CD4-positive, CD25-positive, alpha-beta regulatory T cell (primary cell): ENCODE measurements around the gene YWHAE. TPM values are rescaled to one million over a fixed set of nuclear protein-coding genes. Genes with fewer than 3 reads are reported as not detected.

Experiments used
- ATAC-seq, 2 donors: fragments of 150-1000 bp; cut with Tn5 transposase; one replicate each; pipeline ENCODE4 v1.10.0; 2021; ENCODE audit warnings: low read depth in 2 of 2, moderate number of reproducible peaks in 2 of 2, moderate library complexity in 1 of 2
- DNase-seq, 3 donors: peaks; one replicate each; pipeline versions ENCODE4 v3.0.0 to v3.0.0-alpha.2; 2012 to 2022; ENCODE audit warnings: mixed read lengths in 1 of 3
- H3K27ac ChIP-seq: one replicate; pipeline ENCODE4 v1.7.0; 2013; ENCODE audit warnings: mild to moderate bottlenecking, low read length; ENCODE audit not compliant: insufficient read depth, poor library complexity, severe bottlenecking
- H3K27me3 ChIP-seq: one replicate; pipeline ENCODE4 v1.7.0; 2013; ENCODE audit warnings: low read length; ENCODE audit not compliant: control insufficient read depth, insufficient read depth
- H3K36me3 ChIP-seq: one replicate; pipeline ENCODE4 v1.7.0; 2013; ENCODE audit warnings: mild to moderate bottlenecking, low read length, moderate library complexity; ENCODE audit not compliant: control insufficient read depth, insufficient read depth
- H3K4me1 ChIP-seq: 2 replicates; pipeline ENCODE4 v1.7.0; 2013; ENCODE audit warnings: mild to moderate bottlenecking, low read length; ENCODE audit not compliant: insufficient read depth, control insufficient read depth, poor library complexity, severe bottlenecking
- H3K4me3 ChIP-seq: one replicate; pipeline ENCODE4 v1.7.0; 2013; ENCODE audit warnings: low read depth, mild to moderate bottlenecking, low read length, moderate library complexity
- H3K9me3 ChIP-seq, 2 experiments: 1 replicate in 1 of 2; 2 replicates in 1 of 2; pipeline ENCODE4 v1.7.0; 2013; ENCODE audit warnings: low read length in 2 of 2, mild to moderate bottlenecking in 1 of 2, moderate library complexity in 1 of 2; ENCODE audit not compliant: control insufficient read depth in 2 of 2
- H3K27ac Mint-ChIP-seq, 3 donors: one replicate each; pipeline ENCODE4 v1.8.0; 2020 to 2022; ENCODE audit warnings: mild to moderate bottlenecking in 3 of 3, mixed read lengths in 3 of 3, moderate library complexity in 2 of 3
- H3K27me3 Mint-ChIP-seq: one replicate; pipeline ENCODE4 v1.8.0; 2022; ENCODE audit warnings: mild to moderate bottlenecking, mixed read lengths
- H3K36me3 Mint-ChIP-seq: one replicate; pipeline ENCODE4 v1.8.0; 2020; ENCODE audit warnings: mixed read lengths
- H3K4me1 Mint-ChIP-seq, 4 donors: one replicate each; pipeline ENCODE4 v1.8.0; 2020 to 2022; ENCODE audit warnings: mixed read lengths in 4 of 4, mild to moderate bottlenecking in 1 of 4
- H3K4me3 Mint-ChIP-seq, 4 donors: one replicate each; pipeline ENCODE4 v1.8.0; 2020 to 2022; ENCODE audit warnings: mild to moderate bottlenecking in 4 of 4, mixed read lengths in 4 of 4, moderate library complexity in 3 of 4
- H3K9me3 Mint-ChIP-seq, 7 donors: one replicate each; pipeline ENCODE4 v1.8.0; 2020 to 2022; ENCODE audit warnings: mixed read lengths in 7 of 7, mild to moderate bottlenecking in 3 of 7, moderate library complexity in 2 of 7
- polyA plus RNA-seq, 4 donors: library from polyadenylated mRNA; unstranded; fragments of 300-500 nt; fragmentation: Illumina TruSeq; gene quantifications; one replicate each; pipeline ENCODE4 v1.2.3, GENCODE V29; 2021
- total RNA-seq: library from RNA; stranded (reverse); gene quantifications from one replicate; pipeline ENCODE4 v1.2.3, GENCODE V29; 2022

Gene YWHAE
- total and polyA plus RNA-seq, 5 donors from 2014 or later = 68.6 to 136 (median 92.2) TPM

- no peaks in the 10 kb centered on the region for H3K9me3 Mint-ChIP-seq
- H3K4me1 Mint-ChIP-seq = peaks cover 0 to 37% (median 20%) of the 10 kb centered on the region in 4 donors
- H3K4me3 Mint-ChIP-seq = no peak overlapping the region
- DNase-seq = no peak
- Histone ChIP-seq H3K9me3 (no peaks in the 10 kb centered on the region), H3K27me3 (no peaks in the 10 kb centered on the region), H3K36me3 (peaks cover 24% of the 10 kb centered on the region), H3K4me3 (no peak overlapping the region), H3K27ac (no peak overlapping the region), H3K4me1 (no peaks in the 10 kb centered on the region)
- H3K27ac Mint-ChIP-seq = no peak overlapping the region
- no peak for ATAC-seq
- peaks cover 10% of the 10 kb centered on the region for H3K36me3 Mint-ChIP-seq
- H3K27me3 Mint-ChIP-seq = no peaks in the 10 kb centered on the region
Measured at GRCh38 chr17:1440921-1441320, 40.9 kb upstream of the YWHAE start.

GRCh38 chr17:1438593-1439083 lies 38.6 kb upstream of the YWHAE start:
- H3K27ac ChIP-seq = no peak overlapping the region
- H3K4me3 Mint-ChIP-seq = no peak overlapping the region

GRCh38 chr17:1435326-1435725 lies 35.3 kb upstream of the YWHAE start:
- no peaks in the 10 kb centered on the region for H3K9me3 Mint-ChIP-seq
- H3K36me3 ChIP-seq = peaks cover 42% of the 10 kb centered on the region
- H3K4me1 ChIP-seq = no peaks in the 10 kb centered on the region
- peak overlapping the region in 2 of 3 donors; percentile 72 to 76 for H3K27ac Mint-ChIP-seq
- H3K27me3 ChIP-seq = no peaks in the 10 kb centered on the region
- no peaks in the 10 kb centered on the region for H3K27me3 Mint-ChIP-seq
- H3K36me3 Mint-ChIP-seq = peaks cover 27% of the 10 kb centered on the region
- no peak overlapping the region for H3K4me3 ChIP-seq
- no peak for ATAC-seq
- no peak overlapping the region for H3K4me3 Mint-ChIP-seq
- H3K4me1 Mint-ChIP-seq = peaks cover 5 to 51% (median 28%) of the 10 kb centered on the region in 4 donors
- no peaks in the 10 kb centered on the region for H3K9me3 ChIP-seq
- no peak overlapping the region for H3K27ac ChIP-seq
- no peak for DNase-seq

More at GRCh38 chr17:1438593-1439083, 38.6 kb upstream of the YWHAE start:
- Mint-ChIP-seq H3K9me3 (no peaks in the 10 kb centered on the region), H3K27me3 (no peaks in the 10 kb centered on the region), H3K4me1 (peaks cover 0 to 32% (median 12%) of the 10 kb centered on the region in 4 donors), H3K27ac (no peak overlapping the region), H3K36me3 (peaks cover 23% of the 10 kb centered on the region)
- Histone ChIP-seq H3K36me3 (peaks cover 42% of the 10 kb centered on the region), H3K4me1 (no peaks in the 10 kb centered on the region), H3K9me3 (no peaks in the 10 kb centered on the region), H3K4me3 (no peak overlapping the region), H3K27me3 (no peaks in the 10 kb centered on the region)
- DNase-seq (no peak), ATAC-seq (no peak)

GRCh38 chr17:1434150-1434549 lies 34.1 kb upstream of the YWHAE start:
- H3K27me3 ChIP-seq = no peaks in the 10 kb centered on the region
- Mint-ChIP-seq H3K4me1 (peaks cover 5 to 45% (median 28%) of the 10 kb centered on the region in 4 donors), H3K9me3 (no peaks in the 10 kb centered on the region), H3K36me3 (peaks cover 27% of the 10 kb centered on the region), H3K27ac (no peak overlapping the region), H3K4me3 (no peak overlapping the region), H3K27me3 (no peaks in the 10 kb centered on the region)
- no peak overlapping the region for H3K27ac ChIP-seq
- peaks cover 48% of the 10 kb centered on the region for H3K36me3 ChIP-seq
- no peaks in the 10 kb centered on the region for H3K4me1 ChIP-seq
- DNase-seq = no peak
- H3K4me3 ChIP-seq = no peak overlapping the region
- H3K9me3 ChIP-seq = no peaks in the 10 kb centered on the region
- ATAC-seq = no peak

GRCh38 chr17:1431631-1432104 lies 31.6 kb upstream of the YWHAE start:
- Histone ChIP-seq H3K36me3 (peaks cover 42% of the 10 kb centered on the region), H3K27me3 (no peaks in the 10 kb centered on the region), H3K9me3 (no peaks in the 10 kb centered on the region), H3K27ac (no peak overlapping the region), H3K4me1 (no peaks in the 10 kb centered on the region), H3K4me3 (no peak overlapping the region)
- Mint-ChIP-seq H3K36me3 (peaks cover 23% of the 10 kb centered on the region), H3K4me1 (peaks cover 5 to 31% (median 23%) of the 10 kb centered on the region in 4 donors), H3K4me3 (no peak overlapping the region), H3K27ac (peak overlapping the region; percentile 42 to 89 (median 45)), H3K27me3 (no peaks in the 10 kb centered on the region), H3K9me3 (no peaks in the 10 kb centered on the region)
- ATAC-seq (no peak), DNase-seq (no peak)

GRCh38 chr17:1423456-1424135 lies 23.6 kb upstream of the YWHAE start:
- H3K27ac Mint-ChIP-seq = peak overlapping the region in 2 of 3 donors; percentile 39 to 71
- peaks cover 24% of the 10 kb centered on the region for H3K36me3 Mint-ChIP-seq
- H3K4me1 Mint-ChIP-seq = peaks cover 0 to 8% (median 6%) of the 10 kb centered on the region in 4 donors

GRCh38 chr17:1422885-1423284 lies 22.9 kb upstream of the YWHAE start:
- no peaks in the 10 kb centered on the region for H3K27me3 Mint-ChIP-seq
- Histone ChIP-seq H3K36me3 (peaks cover 37% of the 10 kb centered on the region), H3K9me3 (no peaks in the 10 kb centered on the region), H3K27me3 (no peaks in the 10 kb centered on the region), H3K27ac (no peak overlapping the region), H3K4me3 (no peak overlapping the region), H3K4me1 (no peaks in the 10 kb centered on the region)
- no peaks in the 10 kb centered on the region for H3K9me3 Mint-ChIP-seq
- H3K4me1 Mint-ChIP-seq = peaks cover 0 to 8% (median 6%) of the 10 kb centered on the region in 4 donors
- H3K27ac Mint-ChIP-seq = no peak overlapping the region
- peaks cover 24% of the 10 kb centered on the region for H3K36me3 Mint-ChIP-seq
- no peak for ATAC-seq
- no peak overlapping the region for H3K4me3 Mint-ChIP-seq
- DNase-seq = no peak

More at GRCh38 chr17:1423456-1424135, 23.6 kb upstream of the YWHAE start:
- H3K9me3 ChIP-seq = no peaks in the 10 kb centered on the region
- H3K27me3 ChIP-seq = no peaks in the 10 kb centered on the region
- Mint-ChIP-seq H3K4me3 (no peak overlapping the region), H3K27me3 (no peaks in the 10 kb centered on the region), H3K9me3 (no peaks in the 10 kb centered on the region)
- DNase-seq = no peak
- no peaks in the 10 kb centered on the region for H3K4me1 ChIP-seq
- peaks cover 37% of the 10 kb centered on the region for H3K36me3 ChIP-seq
- H3K4me3 ChIP-seq = no peak overlapping the region
- H3K27ac ChIP-seq = no peak overlapping the region
- no peak for ATAC-seq

GRCh38 chr17:1421470-1421869 lies 21.4 kb upstream of the YWHAE start:
- Mint-ChIP-seq H3K36me3 (peaks cover 24% of the 10 kb centered on the region), H3K27ac (no peak overlapping the region), H3K9me3 (no peaks in the 10 kb centered on the region), H3K27me3 (no peaks in the 10 kb centered on the region), H3K4me1 (peaks cover 0 to 6% (median 5%) of the 10 kb centered on the region in 4 donors), H3K4me3 (no peak overlapping the region)
- Histone ChIP-seq H3K9me3 (no peaks in the 10 kb centered on the region), H3K4me1 (no peaks in the 10 kb centered on the region), H3K27me3 (no peaks in the 10 kb centered on the region), H3K4me3 (no peak overlapping the region), H3K27ac (no peak overlapping the region), H3K36me3 (peaks cover 37% of the 10 kb centered on the region)
- ATAC-seq = no peak
- DNase-seq = no peak
